GM12878 (cell line): ENCODE results near the gene CENPA. TPM values are rescaled to one million over a fixed set of nuclear protein-coding genes. Genes with fewer than 3 reads are reported as not detected.

ENCODE experiments used
- BRCA1 ChIP-seq: IDR thresholded peaks from 2 replicates; pipeline ENCODE4 v1.6.1; 2011; ENCODE audit warnings: low read depth, low read length, improper control_type of control experiment
- HDGF ChIP-seq: fragments of 450-650 bp; IDR thresholded peaks from 2 replicates; pipeline ENCODE4 v1.6.1; 2016; ENCODE audit warnings: antibody characterized with exemption
- POLR2AphosphoS5 ChIP-seq: IDR thresholded peaks from 2 replicates; pipeline ENCODE4 v1.6.1; 2011; ENCODE audit warnings: mild to moderate bottlenecking, low read length, inconsistent platforms
- SIN3A ChIP-seq: IDR thresholded peaks from 2 replicates; pipeline ENCODE4 v1.6.1; 2012; ENCODE audit warnings: low read depth, low read length, improper control_type of control experiment
- SIX5 ChIP-seq: IDR thresholded peaks from 2 replicates; pipeline ENCODE4 v1.6.1; 2011; ENCODE audit warnings: mild to moderate bottlenecking, low read depth, low read length, moderate library complexity; ENCODE audit not compliant: severe bottlenecking
- SMAD1 ChIP-seq: fragments of 450-650 bp; IDR thresholded peaks from 2 replicates; pipeline ENCODE4 v1.6.1; 2018; ENCODE audit warnings: mild to moderate bottlenecking, low read depth; ENCODE audit not compliant: partially characterized antibody
- TCF3 ChIP-seq: IDR thresholded peaks from 2 replicates; pipeline ENCODE4 v1.6.1; 2012; ENCODE audit warnings: low read depth, mild to moderate bottlenecking, low read length, borderline replicate concordance; ENCODE audit not compliant: insufficient read depth
- USF1 ChIP-seq: IDR thresholded peaks from 2 replicates; pipeline ENCODE4 v1.6.1; 2011; ENCODE audit warnings: borderline replicate concordance, low read depth, mild to moderate bottlenecking, moderate library complexity, mixed read lengths, low read length; ENCODE audit not compliant: insufficient read depth; ENCODE audit errors: extremely low read length
- YBX1 ChIP-seq: fragments of 450-650 bp; IDR thresholded peaks from 2 replicates; pipeline ENCODE4 v1.6.1; 2016; ENCODE audit warnings: antibody characterized with exemption
- ZBTB33 ChIP-seq: fragments of 450-650 bp; IDR thresholded peaks from 2 replicates; pipeline ENCODE4 v1.6.1; 2017; ENCODE audit warnings: mild to moderate bottlenecking
- polyA plus RNA-seq, 11 experiments: library from polyadenylated mRNA; depleted of rRNA in 4 of 11; unstranded in 6 of 11; stranded (reverse) in 5 of 11; fragments of >200 nt; fragmentation: Nextera tagmentation in 4 of 11; fragmentation: Illumina TruSeq in 1 of 11; extraction: Ambion mirVana in 4 of 11; extraction: Trizol in 1 of 11; gene quantifications; 1 replicate in 1 of 11; 2 replicates in 10 of 11; pipeline versions ENCODE4 v1.2.1 to v1.2.3, GENCODE V29; 2011 to 2016; ENCODE audit warnings: inconsistent platforms in 2 of 11, missing spikeins in 2 of 11, low read depth in 1 of 11
- total RNA-seq, 4 experiments: library from RNA; depleted of rRNA in 3 of 4; stranded (reverse); fragments of >200 nt in 3 of 4; fragmentation: Illumina TruSeq in 1 of 4; extraction: Trizol in 1 of 4; gene quantifications; 2 replicates each; pipeline versions ENCODE4 v1.2.1 to v1.2.3, GENCODE V29; 2013 to 2021
- TF ChIP-seq, protein P1 (sequence below): fragments of 450-650 bp; IDR thresholded peaks from 2 replicates; pipeline ENCODE4 v1.6.1; 2016; ENCODE audit warnings: mild to moderate bottlenecking

Gene CENPA
- total and polyA plus RNA-seq, 10 of the 15 experiments (the other 5 are each of a cell fraction or from before 2014, with no cell fraction given) = 8.1 to 66.6 (median 36.7) TPM

- TF ChIP-seq, protein P1, sequence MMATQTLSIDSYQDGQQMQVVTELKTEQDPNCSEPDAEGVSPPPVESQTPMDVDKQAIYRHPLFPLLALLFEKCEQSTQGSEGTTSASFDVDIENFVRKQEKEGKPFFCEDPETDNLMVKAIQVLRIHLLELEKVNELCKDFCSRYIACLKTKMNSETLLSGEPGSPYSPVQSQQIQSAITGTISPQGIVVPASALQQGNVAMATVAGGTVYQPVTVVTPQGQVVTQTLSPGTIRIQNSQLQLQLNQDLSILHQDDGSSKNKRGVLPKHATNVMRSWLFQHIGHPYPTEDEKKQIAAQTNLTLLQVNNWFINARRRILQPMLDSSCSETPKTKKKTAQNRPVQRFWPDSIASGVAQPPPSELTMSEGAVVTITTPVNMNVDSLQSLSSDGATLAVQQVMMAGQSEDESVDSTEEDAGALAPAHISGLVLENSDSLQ = peak; percentile 100
- TF ChIP-seq BRCA1 (no peak), YBX1 (no peak), SIX5 (no peak), ZBTB33 (no peak; the same call in 1 of the 2 replicates), TCF3 (no peak), SIN3A (peak; percentile 98), USF1 (no peak), SMAD1 (no peak), HDGF (no peak), POLR2AphosphoS5 (no peak; the same call in 1 of the 2 replicates)
These were observed at the start of gene CENPA (continued) for GRCh38 chr2:26785431-26786206.
